ENCODE measurements around the gene HEMK1. TPM values are rescaled to one million over a fixed set of nuclear protein-coding genes. Genes with fewer than 3 reads are reported as not detected.

The HEMK1 gene
- total and polyA plus RNA-seq, 2 donors (not counting 3 experiments of a cell fraction or from before 2014, with no cell fraction given), result 14.2 to 15.2 TPM

GRCh38 chr3:50564321-50564720, 5.0 kb upstream of the HEMK1 start:
- Histone ChIP-seq H3K9me1 (replicated peaks; ENCODE audit: control insufficient read depth, extremely low read depth, insufficient read depth, low read length) (no peaks in the 10 kb centered on the region), H3K4me3 (replicated peaks in 1 of 3; ENCODE audit: insufficient read depth in 1 of 3, low read depth in 1 of 3, low read length in 3 of 3) (no peak overlapping the region), H3K27ac (ENCODE audit: insufficient read depth, low read depth, low read length) (no peak overlapping the region), H3K36me3 (ENCODE audit: control insufficient read depth in 2 of 2, extremely low read depth in 1 of 2, insufficient read depth in 2 of 2, low read length in 2 of 2) (no peaks in the 10 kb centered on the region), H3K27me3 (ENCODE audit: control insufficient read depth in 2 of 2, insufficient read depth in 2 of 2, low read length in 2 of 2) (no peaks in the 10 kb centered on the region), H3K79me2 (ENCODE audit: control insufficient read depth, insufficient read depth, low read length) (no peaks in the 10 kb centered on the region), H2AFZ (ENCODE audit: low read depth, low read length) (no peak overlapping the region), H3K9me3 (replicated peaks; ENCODE audit: control insufficient read depth, insufficient read depth, low read length) (no peaks in the 10 kb centered on the region), H3K9ac (replicated peaks; ENCODE audit: extremely low read depth, insufficient read depth, low read length) (no peak overlapping the region), H4K20me1 (replicated peaks; ENCODE audit: control insufficient read depth, extremely low read depth, insufficient read depth, low read length) (no peaks in the 10 kb centered on the region), H3K4me1 (ENCODE audit: control insufficient read depth, extremely low read depth, insufficient read depth, low read length) (peaks cover 4% of the 10 kb centered on the region), H3K4me2 (ENCODE audit: insufficient read depth, low read length) (no peak overlapping the region)
- intact Hi-C loops (cut with micrococcal nuclease) (no loop called here), dilution Hi-C loops (cut with MboI; ENCODE audit: extremely low pct_ligation_motif_present, low sequenced_read_pairs) (no loop called here)
- ChIA-PET CTCF (interaction anchor here (1.9 kb wide), 1 partner anchor 22 kb away, joined by 5 read pairs; no protein-coding TSS in a partner anchor), POLR2A (no interaction called here)
- TF ChIP-seq POLR2A (IDR thresholded peaks at IDR 0.05; ENCODE audit: low read depth, low read length) (no peak), MYC (IDR thresholded peaks at IDR 0.05; ENCODE audit: low read depth, low read length) (no peak), JUN (IDR thresholded peaks at IDR 0.05; ENCODE audit: borderline replicate concordance, insufficient read depth, insufficient read length, low read depth) (no peak), GATA2 (IDR thresholded peaks at IDR 0.05; ENCODE audit: insufficient read depth, insufficient read length, low read depth, low read length) (no peak), POLR2AphosphoS5 (IDR thresholded peaks at IDR 0.05; ENCODE audit: insufficient read depth, low read depth, low read length) (no peak), FOS (IDR thresholded peaks at IDR 0.05; ENCODE audit: borderline replicate concordance, insufficient read depth, low read length) (no peak), MAX (IDR thresholded peaks at IDR 0.05; ENCODE audit: insufficient read depth, insufficient read length) (no peak), EZH2 (IDR thresholded peaks at IDR 0.05; ENCODE audit: borderline replicate concordance, low read depth, low read length, severe bottlenecking) (no peak), CTCF (IDR thresholded peaks at IDR 0.05; ENCODE audit: extremely low read depth in 1 of 2, insufficient read depth in 1 of 2, low read depth in 1 of 2, low read length in 2 of 2) (no peak)
- BruUV-seq (replicated peaks), result no TSS peak
- FAIRE-seq, result no peak
- DNase-seq (ENCODE audit: low read depth, low spot score), result no peak
